Measurements from ENCODE around the gene TUT4.

- TF ChIP-seq EZH2 (IDR thresholded peaks at IDR 0.05; ENCODE audit: borderline replicate concordance) (no peak), CTCF (IDR thresholded peaks at IDR 0.05; ENCODE audit: poor library complexity) (no peak)
Observed at GRCh38 chr1:52574594-52574993, 21.7 kb upstream of the TUT4 start.
